HCEC 1CT (cell line): Measurements from ENCODE around the gene FBLN5.
"Not testable (repeated sequence)": the region's sequence is repeated elsewhere in the genome, so short reads cannot be mapped to it uniquely, and the experiment has no call there.

ENCODE experiments used
- DNase-seq: peaks from one replicate; pipeline ENCODE4 v3.0.0-alpha.2; 2017

The FBLN5 gene

GRCh38 chr14:91882369-91882768, 65.1 kb downstream of the FBLN5 start:
- DNase-seq = no peak

- DNase-seq = no peak
Measured at GRCh38 chr14:91879196-91879595, 68.3 kb downstream of the FBLN5 start.

GRCh38 chr14:91878274-91878673, 69.2 kb downstream of the FBLN5 start:
- DNase-seq = no peak

- DNase-seq = no peak
Measured at GRCh38 chr14:91877376-91877915, 70.0 kb downstream of the FBLN5 start.

- DNase-seq = no peak
Measured at GRCh38 chr14:91876492-91876891, 71.0 kb downstream of the FBLN5 start.

- no peak for DNase-seq
Measured at GRCh38 chr14:91875525-91876286, 71.8 kb downstream of the FBLN5 start.

- DNase-seq = no peak
Measured at GRCh38 chr14:91873471-91874415, 73.8 kb downstream of the FBLN5 start.

GRCh38 chr14:91872517-91873470, 74.7 kb downstream of the FBLN5 start:
- peak; percentile 29 for DNase-seq

- DNase-seq = peak; percentile 22
Measured at GRCh38 chr14:91872011-91872501, 75.4 kb downstream of the FBLN5 start.

GRCh38 chr14:91871401-91871800, 76.1 kb downstream of the FBLN5 start:
- not testable (repeated sequence) for DNase-seq

GRCh38 chr14:91870890-91871289, 76.6 kb downstream of the FBLN5 start:
- DNase-seq = no peak

GRCh38 chr14:91870001-91870400, 77.5 kb downstream of the FBLN5 start:
- DNase-seq = no peak

GRCh38 chr14:91869556-91869955, 77.9 kb downstream of the FBLN5 start:
- no peak for DNase-seq

- no peak for DNase-seq
Measured at GRCh38 chr14:91867316-91867988, 80.0 kb downstream of the FBLN5 start, which contains the start of gene TC2N. Gene TC2N (minus strand): TSS chr14:91867536. CDS start chr14:91813769, 53,767 bp downstream.

- no peak for DNase-seq
Measured at GRCh38 chr14:91866511-91867295, 80.8 kb downstream of the FBLN5 start.

GRCh38 chr14:91866061-91866460, 81.4 kb downstream of the FBLN5 start:
- DNase-seq = no peak

- no peak for DNase-seq
Measured at GRCh38 chr14:91862417-91862816, 85.1 kb downstream of the FBLN5 start.

GRCh38 chr14:91861091-91861490, 86.4 kb downstream of the FBLN5 start:
- no peak for DNase-seq

- DNase-seq = no peak
Measured at GRCh38 chr14:91860238-91860637, 87.3 kb downstream of the FBLN5 start.

GRCh38 chr14:91858536-91859275, 88.8 kb downstream of the FBLN5 start:
- DNase-seq = peak; percentile 88
